Medulla oblongata (tissue), 1 donor: ENCODE results near the gene STK33.

Source experiments
- DNase-seq: peaks from one replicate; pipeline ENCODE4 v3.0.0-alpha.2; 2015; ENCODE audit errors: extremely low spot score

STK33 gene

DNA sequence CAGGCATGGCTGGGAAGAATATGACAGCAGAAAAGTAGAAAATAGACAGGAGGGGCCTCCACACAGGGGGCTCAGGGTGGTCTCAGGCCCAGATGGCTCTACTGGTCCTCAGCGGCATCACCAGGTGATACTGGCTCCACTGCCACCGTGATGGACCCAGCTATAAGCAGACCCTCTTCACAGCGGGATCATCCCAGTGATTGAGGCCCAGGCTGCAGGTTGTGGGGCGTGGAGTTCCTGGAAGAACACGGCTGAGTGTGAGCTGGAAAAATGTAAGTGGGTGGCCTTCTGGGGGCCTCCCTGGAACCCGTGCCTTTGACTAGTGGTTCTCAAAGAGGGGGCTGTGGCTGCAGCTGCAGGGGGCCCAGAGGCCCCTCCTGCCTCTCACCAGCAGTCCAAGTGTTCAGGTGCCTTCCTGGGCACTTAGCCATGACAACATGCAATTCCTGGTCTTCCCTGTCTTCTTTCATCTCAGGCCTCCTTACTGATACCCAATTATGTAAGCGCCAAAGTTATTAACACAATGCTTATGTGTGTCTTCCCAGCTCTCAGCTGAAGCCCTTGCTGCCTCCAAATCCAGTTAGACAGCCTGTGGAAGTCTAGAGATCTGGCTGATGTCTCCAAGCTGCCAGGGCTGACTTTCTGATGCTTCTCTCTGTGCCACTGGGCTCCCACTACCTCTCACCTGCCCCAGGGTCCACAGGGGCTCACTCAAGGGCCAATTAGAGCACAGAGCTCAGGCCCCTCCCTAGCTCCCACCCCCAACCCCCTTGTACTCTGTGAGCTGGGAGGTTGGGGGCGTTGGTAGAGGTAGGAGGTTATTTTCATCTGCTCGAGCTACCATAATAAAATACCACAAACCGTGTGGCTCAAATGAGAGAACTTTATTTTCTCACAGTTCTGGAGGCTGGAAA is 220.3 kb downstream of the STK33 start:
- no peak for DNase-seq

DNA sequence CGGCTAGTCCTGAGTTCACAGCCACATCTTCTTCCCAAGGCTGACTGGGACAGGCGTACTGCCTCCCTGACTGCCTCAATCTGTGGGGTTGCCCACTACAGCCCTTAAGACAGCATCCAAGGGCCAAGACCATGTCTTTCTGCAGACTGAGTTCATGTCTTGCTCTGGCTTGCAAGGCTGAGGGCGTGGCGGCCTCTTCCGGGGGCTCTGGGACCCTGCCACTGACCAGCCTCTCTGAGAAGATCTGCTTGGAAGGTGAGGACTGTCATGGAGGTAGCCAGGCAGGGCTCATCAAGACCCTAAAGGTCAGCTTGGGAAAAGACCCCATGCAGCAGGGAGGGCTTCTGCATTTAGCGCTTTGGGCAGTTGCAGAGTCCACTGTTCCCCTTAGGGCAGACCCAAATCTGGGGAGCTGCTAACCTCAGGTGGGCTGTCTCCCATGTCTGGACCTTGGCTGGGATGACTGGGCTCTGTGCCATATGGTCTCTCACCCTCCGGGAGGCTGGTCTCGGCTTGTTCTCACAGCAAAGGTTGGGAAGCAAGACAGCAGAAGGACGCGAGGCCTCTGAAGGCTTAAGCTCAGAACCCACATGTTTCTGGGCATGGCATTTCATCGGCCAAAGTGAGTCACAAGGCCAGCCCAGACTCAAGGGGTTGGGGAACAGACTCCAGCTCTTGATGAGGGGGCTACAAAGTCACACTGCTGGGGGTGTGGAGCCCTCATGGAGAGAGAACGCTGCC is 221.2 kb downstream of the STK33 start:
- no peak for DNase-seq

DNA sequence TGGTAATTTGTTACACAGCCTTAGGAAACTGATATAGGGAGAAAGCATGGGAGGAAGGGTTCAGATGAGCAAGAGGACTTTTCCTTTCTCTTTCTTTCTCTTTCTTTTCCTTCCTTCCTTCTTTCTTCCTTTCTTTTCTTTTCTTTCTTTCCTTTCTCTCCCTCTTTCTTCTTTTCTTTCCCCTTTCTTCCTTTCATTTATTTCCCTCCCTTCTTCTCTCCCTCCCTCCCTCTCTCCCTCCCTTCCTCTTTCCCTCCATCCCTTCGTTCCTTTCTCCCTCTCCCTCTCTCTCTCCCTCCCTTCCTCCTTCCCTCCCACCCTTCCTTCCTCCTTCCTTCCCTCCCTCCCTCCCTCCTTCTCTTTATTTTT is 222.5 kb downstream of the STK33 start:
- no peak for DNase-seq

DNA sequence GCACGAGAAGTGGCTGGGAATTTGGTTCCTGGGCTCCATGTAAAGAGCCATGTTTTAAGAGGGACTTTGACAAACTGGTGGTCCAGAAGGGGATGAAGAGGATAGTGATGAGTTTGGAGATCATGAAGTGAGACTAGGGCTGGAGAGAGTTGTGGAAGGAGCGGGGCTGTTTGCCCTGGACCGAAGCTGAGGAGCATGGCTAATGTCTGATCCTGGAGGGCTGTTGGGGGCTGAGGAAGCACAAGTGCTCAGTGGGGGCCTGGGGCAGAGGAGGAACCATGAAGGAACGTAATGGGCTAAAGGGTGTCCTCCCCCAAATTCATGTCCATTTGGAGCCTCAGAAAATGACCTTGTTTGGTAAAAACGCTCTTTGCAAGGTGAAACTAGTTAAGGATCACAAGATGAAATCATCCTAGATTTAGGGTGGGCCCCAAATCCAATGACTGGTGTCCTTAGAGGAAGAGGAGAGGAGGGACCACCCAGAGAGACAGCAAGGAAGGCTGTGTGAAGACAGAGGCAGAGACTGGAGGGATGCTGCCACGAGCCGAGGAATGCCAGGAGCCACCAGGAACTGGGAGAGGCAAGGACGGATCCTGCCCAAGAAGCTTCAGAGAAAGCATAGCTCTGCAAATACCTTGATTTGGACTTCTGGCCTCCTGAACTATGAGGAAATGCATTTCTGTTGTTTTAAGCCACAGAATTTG is 223.1 kb downstream of the STK33 start:
- no peak for DNase-seq

DNA sequence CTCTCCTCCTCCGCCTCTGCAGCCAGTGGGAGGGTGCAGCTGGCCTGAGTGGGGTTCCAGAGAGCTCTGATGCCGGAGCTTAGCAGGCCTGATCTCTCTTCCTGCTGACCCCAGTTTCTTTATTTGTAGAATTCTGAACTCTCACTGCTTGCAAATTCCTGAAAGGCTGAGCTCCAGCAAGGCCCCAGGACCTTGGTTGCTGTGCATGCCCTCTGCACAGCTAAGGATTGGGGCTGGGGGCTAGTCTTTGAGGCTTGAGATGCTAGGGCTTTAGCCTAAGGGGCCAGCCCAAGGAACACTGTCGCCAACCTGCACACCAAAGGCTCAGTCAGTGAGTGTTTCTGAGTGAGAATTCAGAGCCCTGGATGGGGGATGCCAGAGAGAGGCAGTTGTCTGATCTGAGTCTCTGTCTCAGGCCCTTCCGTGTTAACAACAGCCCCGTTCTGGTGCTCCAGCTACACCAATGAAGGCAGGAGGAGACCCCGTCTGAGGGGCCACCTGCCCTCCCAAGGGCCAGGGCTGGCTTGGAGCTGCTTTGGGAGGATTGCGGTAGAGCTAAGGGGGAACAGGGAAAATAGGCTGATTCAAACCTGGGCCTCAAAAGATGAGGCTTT is 224.3 kb downstream of the STK33 start:
- no peak for DNase-seq

DNA sequence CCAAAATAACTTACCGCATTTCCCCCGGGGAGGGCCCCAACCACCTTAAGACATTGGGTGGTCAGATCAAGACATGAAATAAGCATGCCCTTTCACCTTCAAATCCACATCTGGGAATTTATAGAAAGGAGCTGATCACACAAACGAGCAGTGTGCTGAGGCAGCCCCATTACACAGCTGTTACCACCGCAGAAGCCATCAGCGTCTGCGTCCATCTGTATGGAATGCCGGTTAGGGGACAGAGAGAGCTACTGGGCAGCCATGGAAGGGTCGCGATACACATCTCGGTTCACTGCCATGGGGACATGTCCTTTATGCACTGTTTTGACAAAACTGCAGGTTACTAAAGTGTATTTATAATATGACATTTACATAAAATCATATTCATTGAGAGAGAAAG is 225.3 kb downstream of the STK33 start:
- no peak for DNase-seq

DNA sequence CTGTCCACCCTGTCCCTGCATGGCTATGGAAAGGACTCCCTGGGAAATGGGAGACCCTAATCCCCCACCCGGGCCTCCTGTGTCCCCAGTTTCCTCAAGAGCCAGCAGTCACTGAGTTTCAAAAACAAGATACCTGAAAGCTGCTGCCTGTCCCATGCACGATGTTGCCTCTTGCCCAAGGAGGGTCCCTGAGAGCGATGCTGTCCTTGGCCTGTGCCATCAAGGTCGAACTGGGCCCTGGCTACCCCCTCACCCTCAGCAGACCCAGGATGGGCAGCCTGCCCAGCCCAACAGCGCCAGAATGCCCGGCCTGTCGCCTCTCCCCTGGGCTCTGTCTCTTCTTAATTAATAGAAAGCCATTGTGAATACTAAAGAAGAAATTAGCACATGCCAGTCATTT is 225.8 kb downstream of the STK33 start:
- no peak for DNase-seq

DNA sequence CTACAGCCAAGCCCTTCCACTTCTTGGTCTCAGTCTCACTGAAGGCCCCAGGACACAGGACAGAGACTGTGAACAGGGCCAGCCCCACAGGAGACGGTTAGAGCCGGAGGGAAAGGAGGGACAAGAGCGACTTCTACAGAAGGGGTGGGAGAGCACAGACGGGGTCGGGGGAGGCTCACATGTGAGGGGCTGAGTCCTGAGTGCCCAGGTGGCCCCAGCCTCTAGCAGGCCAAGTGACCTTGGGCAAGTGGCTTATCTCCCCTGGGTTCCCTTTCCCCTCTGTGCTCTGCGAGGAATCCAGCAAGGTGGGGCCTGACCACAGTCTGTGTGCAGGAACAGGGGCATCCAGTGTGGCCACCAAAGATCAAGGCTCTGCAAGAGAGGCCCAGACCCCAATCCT is 227.7 kb downstream of the STK33 start:
- no peak for DNase-seq

DNA sequence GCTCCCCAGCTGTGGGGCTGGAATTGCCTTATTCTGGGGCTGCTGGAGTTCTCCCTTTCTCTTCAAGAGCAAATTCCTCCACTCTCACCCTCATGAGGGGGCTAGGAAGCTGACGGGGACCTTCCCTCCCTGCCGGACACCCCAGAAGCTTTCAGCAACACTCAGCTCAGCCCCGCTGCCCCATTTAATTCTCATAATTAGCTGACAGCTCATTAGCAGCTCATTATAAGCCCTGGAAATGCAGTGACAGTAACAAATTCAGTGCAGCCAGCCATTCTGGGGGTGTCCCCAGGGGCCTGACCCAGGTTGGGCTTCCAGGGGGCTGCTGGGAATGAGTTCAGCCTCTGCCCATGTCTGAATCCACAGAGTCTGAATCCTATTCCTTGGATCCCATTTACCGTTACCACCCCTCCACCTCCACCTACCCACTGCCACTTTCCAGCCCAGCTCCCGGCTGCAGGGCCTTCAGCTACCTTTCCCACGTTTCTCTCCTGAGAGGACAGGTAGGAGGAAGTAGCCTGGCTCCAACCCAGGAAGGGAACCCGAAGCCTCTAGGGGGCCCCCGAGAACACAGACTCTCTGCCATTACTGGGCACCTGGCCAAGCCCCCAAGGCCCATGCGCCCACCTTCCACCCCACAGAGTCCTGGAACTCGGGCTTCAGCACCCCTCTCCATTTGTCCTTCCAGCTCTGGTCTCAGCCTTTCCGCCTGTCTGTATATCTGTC is 228.6 kb downstream of the STK33 start:
- DNase-seq = no peak

DNA sequence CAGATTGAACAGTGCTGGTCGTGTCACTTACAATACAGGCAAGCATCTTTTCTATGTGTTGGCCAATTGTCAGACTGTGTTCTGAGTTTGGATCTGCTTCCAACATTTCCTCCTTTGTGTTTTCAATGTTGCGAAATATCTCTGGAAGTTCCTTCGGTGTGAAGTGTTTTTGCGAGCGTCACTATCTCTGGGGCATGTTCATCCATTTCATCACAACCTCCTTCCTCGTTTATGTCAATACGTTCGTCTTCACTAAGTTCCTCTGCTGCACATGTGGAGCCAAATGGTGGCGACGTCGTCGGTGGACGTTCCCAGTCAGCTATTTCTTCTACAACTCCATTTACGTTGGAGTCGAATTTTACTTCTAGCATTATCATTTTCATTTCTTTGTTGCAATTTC is 230.1 kb downstream of the STK33 start:
- DNase-seq = peak; percentile 12

DNA sequence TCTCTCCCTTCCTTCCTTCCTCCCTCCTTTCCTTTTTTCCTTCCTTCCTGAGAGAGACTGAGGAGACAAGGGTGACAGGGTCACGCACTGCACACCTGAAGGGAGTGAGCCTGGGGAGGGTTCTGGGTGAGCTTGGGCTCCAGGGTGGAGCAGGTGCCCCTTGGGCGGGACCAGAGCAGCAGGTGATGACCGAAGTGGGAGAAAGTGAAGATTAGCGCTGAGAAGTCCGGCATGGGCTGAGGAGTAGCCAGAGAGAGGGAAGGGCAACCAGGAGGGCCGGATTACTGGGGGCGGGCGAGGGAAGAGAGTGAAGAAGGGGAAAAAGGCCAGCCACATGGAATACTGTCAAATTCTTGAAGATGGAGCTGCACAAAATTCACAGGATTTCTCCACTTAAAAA is 231.1 kb downstream of the STK33 start:
- no peak for DNase-seq

DNA sequence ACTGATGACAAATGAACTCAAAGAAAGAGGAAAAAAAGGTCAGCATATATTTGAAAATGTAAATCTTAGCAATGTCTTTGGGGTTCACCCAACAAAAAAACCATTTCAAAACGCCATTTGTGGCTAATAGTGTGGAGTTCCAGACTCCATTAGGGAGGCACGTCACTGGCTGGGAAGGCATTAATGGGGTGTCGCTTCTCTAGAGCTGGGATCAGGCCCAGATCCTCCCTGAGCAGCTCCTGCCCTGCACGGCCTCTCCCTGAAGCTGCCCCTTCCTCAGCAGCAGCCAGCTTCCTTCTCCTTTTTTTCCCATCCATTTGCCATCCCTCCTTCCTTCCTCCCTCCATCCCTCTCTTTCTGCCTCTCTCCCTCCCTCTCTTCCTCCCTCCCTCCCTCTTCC is 231.5 kb downstream of the STK33 start:
- no peak for DNase-seq

DNA sequence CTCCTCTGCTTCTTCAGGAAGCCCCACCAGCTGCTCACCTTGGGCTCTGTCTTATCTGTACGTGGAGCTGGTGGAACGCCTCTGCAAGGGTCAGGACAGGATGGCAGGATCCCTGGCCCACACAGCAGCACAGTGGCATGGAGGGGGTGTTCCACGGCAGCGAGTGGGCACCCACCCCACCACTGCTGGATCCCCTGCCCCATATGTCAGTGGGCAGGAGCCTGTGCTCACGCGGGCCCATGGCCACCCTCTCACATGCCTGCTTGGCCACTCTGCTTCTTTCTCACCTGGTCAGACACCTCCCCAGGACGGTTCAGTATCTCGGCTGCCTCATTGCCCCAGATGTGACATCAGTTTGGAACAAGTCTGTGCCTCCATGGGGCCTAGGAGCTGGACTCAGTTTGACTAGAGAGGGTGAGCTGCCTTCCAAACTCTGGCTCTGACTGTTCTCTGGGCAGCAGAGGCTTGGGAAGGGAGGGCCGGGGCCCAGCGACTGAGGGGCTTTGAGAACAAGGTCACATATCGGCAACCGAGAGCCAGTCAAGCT is 232.3 kb downstream of the STK33 start:
- no peak for DNase-seq

DNA sequence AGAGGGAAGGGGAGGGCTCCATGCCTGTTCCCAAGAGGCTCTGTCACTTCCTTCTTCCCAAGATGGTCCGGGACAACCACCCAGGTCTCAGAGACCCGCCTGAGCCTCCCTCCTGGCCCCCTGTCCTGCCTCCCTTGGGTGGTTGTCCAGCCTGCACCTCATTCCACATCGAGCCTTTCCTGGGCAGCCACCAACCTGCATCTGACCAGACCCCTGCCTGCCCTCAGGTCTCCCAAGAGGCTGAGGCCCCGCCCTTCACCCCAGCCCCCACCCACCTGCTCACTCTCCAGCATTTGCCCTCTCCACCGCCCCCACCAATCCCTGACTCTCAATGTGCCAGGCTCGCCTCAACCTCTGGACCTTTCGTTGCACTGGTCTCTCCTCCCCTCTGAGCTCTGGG is 232.8 kb downstream of the STK33 start:
- no peak for DNase-seq

DNA sequence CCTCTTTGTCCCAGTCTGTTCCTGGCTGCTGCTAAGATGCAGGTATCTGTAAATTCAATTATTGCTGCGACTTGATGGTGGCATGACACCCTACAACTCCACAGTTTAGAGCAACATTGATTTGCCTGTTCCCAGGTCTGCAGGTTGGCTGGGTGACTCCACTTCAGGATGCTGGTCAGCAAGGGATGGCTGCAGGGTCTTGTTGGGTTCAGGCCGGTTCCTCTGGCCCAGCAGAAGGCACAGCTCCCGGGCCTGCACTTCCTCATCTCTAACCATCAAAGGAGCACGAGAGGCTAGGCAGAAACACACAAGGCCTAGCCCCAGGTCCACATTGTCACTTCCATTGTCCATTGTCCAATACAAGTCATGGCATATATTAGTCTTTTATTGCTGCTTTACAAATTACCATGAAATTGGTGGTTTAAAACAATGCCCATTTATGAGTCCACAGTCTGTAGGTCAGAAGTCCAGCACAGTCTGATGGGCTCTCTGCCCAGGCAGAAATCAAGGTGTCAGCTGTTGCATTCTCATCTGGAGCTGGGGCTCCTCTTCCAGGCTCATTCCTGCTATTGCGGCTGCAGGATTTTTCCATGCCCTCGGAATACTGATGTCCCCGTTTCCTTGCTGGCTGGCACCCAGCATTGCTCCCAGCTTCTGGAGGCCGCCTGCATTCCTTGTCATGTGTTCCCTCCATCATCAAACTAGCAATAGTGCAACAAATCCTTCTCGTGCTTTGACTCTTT is 233.8 kb downstream of the STK33 start:
- peak; percentile 26 for DNase-seq

DNA sequence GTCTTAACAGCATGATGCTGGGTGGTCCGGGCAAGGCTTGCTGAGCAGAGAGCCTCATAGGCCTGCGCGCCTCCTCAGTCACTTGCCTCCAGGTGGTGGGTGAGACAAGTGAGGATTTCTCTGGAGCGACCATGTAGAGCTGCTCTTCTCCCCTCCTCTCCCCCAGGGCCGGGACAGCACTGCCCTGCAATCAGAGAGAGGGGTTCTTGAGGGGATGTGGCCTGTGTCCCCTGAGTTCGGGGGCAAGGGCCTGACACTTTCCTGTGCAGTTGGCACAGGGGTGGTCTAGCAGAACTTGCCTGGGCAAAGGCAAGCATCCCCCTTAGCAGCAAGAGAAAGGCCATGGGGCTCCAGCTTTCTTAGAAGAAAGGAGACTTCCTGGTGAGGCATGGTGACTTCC is 234.5 kb downstream of the STK33 start:
- DNase-seq = no peak

DNA sequence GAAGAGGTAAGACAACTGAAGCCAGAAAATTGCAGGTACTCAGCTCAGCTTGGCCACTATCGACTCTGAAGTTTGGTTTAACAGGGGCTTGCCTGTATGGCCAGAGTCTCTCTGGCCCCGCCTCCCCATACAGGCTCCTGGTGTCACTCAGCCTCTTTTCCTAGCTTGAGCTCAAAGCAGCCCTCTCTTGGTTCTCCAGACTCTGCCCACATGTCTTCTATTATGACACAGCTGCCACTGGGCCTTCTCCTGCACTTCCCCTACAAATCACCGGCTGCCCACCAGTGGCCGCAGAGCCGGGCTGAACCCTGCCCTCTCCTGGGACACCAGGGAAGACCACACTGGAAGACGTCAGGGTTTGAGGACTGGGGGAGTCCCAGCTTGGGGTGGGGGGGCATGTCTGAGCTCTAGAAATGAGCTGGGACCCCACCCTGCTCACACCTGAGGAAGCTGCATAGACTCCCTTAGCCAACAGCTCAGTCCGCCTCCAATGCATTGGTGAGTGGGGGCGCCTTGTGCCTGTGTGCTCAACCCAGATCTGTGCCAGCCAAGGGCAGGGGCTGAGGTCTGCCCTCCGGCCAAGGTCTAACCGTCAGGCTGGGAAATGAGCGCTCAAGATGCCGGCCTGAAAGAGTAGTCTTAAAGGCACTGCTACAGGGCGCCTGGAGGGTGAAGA is 236.0 kb downstream of the STK33 start:
- DNase-seq = no peak

DNA sequence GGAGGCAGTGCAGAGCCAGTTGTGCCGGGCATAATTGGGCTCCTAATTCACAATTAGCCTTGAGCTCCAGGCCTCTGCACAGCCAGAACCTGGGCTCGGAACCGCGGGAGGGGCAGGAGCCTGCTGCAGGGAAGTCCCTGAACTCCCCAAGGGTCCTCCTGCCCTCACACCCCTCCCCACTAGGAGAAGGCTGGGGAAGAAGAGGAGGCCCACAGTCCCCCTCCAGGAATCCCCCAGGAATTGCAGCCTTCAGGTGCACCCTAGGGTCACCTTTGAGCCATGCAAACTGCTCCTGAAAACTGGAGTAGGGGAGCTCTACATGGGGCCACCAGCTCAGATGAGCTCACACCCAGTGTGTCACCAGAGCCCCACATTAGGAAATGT is 236.5 kb downstream of the STK33 start:
- DNase-seq = no peak

DNA sequence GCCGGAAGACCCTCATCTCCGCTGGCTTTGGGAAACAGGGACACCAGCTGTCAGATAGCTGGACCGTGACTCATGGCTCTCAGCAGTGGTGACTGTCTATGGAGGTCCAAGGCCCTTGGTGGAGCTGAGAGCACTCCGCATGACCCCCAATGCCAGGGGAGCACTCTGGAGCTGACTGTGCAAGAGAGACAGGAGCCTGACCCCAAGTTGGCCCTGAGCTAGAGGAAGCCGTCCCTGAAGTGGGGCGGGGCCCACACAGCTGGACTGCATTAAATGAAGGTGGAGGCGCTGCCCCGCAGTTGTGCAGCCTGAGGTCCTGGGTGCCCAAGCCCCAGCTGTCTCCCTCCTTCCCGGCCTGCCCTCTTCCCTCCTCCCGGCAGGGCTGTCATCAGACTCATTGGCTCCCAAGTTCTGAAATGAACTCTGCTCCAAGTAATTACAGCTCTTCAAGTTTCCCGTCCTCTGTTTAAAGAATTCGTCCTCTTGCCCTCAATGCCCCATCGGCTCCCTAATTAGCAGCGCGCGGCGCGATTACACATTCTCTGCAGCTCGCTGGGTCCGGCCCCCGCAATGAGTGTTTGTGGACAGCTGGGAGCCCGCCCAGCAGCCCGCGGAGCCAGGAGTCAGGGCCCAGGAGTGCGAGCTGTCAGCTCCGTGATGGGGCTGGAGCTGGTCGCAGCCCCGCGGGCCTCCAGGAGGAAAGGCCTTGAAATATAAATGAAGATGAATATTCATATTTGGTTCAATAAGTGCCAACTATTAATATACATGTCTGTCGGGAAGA is 237.1 kb downstream of the STK33 start:
- peak; percentile 16 for DNase-seq
